HG03159 (cell line): ENCODE data around the gene TBXAS1.

Experiments
- ATAC-seq: cut with Tn5 transposase; IDR thresholded peaks from one replicate; pipeline ENCODE4 v1.9.1; 2021; ENCODE audit warnings: mild to moderate bottlenecking, moderate library complexity; ENCODE audit not compliant: unreplicated experiment

Gene TBXAS1

GRCh38 chr7:139995017-139995915, 166.2 kb downstream of the TBXAS1 start:
- no peak for ATAC-seq

- ATAC-seq: no peak
These were observed 169.5 kb downstream of the TBXAS1 start for GRCh38 chr7:139998572-139998971.

GRCh38 chr7:139999516-139999915, 170.5 kb downstream of the TBXAS1 start:
- no peak for ATAC-seq

GRCh38 chr7:140000666-140001268, 171.7 kb downstream of the TBXAS1 start:
- ATAC-seq: no peak

- no peak for ATAC-seq
These were observed 174.9 kb downstream of the TBXAS1 start for GRCh38 chr7:140003913-140004382.

GRCh38 chr7:140004672-140005071, 175.6 kb downstream of the TBXAS1 start:
- ATAC-seq: no peak

GRCh38 chr7:140005341-140005740, 176.3 kb downstream of the TBXAS1 start:
- no peak for ATAC-seq

GRCh38 chr7:140005754-140006503, 176.9 kb downstream of the TBXAS1 start:
- no peak for ATAC-seq

- no peak for ATAC-seq
These were observed 177.5 kb downstream of the TBXAS1 start for GRCh38 chr7:140006600-140006999.

- no peak for ATAC-seq
These were observed 178.1 kb downstream of the TBXAS1 start for GRCh38 chr7:140007051-140007690.

- no peak for ATAC-seq
These were observed 179.9 kb downstream of the TBXAS1 start for GRCh38 chr7:140008755-140009610.

GRCh38 chr7:140009735-140010134, 180.7 kb downstream of the TBXAS1 start:
- ATAC-seq: no peak

- no peak for ATAC-seq
These were observed 181.3 kb downstream of the TBXAS1 start for GRCh38 chr7:140010194-140010895.

- no peak for ATAC-seq
These were observed 184.6 kb downstream of the TBXAS1 start for GRCh38 chr7:140013676-140014075.

GRCh38 chr7:140014123-140014522, 185.1 kb downstream of the TBXAS1 start:
- ATAC-seq: no peak

GRCh38 chr7:140015471-140015970, 186.5 kb downstream of the TBXAS1 start:
- ATAC-seq: no peak

GRCh38 chr7:140016540-140016939, 187.5 kb downstream of the TBXAS1 start:
- ATAC-seq: no peak

GRCh38 chr7:140017034-140017433, 188.0 kb downstream of the TBXAS1 start:
- no peak for ATAC-seq

- no peak for ATAC-seq
These were observed 188.5 kb downstream of the TBXAS1 start for GRCh38 chr7:140017543-140017942.
